NCI-H69 (cell line): Measurements from ENCODE around the gene ZNF473.

Experiments
- DNase-seq: peaks from one replicate; lab custom pipeline; 2025; lab: John Stamatoyannopoulos, UW

Gene ZNF473

GRCh38 chr19:50025794-50026549, at the start of gene ZNF473:
ZNF473 (plus strand) TSS chr19:50026005; CDS start chr19:50031083, 5,078 bp downstream.
- peak; percentile 98 for DNase-seq

DNA sequence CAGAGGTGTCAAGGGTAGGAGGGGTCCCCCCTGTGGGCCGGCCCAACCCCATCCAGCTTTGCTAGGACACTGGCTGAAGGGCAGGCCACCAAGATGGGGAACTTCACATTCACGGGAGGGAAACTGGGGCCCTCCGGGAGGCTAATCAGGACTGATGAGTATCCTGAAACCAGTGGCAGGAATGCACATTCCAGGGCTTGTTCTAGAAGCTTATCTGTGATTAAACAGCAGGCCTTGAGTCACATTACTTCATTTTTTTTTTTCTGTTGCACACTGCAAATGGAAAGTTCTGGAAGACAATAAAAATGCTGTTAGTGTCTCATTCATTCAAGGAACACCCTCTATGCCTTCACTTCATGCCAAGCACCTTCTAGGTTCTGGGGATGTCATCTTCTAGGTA, 49.3 kb upstream of the ZNF473 start:
- no peak for DNase-seq

DNA sequence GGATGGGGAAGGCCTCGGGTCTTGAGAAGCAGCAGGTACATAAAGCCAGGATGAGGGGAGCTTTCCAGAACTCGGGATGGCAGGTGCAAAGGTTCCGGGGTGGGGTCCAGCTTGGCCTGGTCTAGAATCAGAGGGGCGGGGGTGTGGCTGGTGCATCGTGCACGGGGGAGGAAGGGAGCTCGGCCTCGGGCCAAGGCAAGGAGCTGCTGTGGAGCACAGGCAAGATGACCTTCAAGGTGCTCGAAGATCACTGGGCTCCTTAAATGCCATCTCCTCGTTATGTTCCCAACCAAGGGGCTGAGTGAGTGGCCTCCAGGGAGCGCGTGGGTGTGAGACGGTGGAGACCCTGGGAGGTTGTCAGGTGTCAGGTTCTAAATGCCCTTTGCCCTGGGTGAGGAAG, 48.7 kb upstream of the ZNF473 start:
- DNase-seq: no peak

DNA sequence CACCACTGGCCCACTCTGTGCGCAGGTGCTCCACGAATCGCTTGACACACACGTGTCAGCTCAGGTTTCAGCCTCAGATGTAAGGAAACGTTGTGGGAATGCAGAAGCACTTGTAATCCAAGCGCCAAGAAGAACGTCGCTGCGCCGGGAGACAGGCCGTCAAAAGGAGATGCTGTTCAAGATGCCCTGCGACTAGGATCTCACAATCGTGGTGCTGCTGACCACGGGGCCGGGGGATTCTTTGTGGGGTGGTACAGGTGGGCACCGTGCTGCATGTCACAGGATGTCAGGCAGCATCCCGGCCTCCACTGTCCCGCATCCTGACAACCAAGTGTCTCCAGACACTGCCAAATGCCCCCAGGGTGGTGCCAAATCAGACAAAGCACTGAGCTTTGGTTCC, 47.9 kb upstream of the ZNF473 start:
- DNase-seq: no peak

- DNase-seq: no peak
These were observed 47.5 kb upstream of the ZNF473 start for GRCh38 chr19:49978324-49978723.

DNA sequence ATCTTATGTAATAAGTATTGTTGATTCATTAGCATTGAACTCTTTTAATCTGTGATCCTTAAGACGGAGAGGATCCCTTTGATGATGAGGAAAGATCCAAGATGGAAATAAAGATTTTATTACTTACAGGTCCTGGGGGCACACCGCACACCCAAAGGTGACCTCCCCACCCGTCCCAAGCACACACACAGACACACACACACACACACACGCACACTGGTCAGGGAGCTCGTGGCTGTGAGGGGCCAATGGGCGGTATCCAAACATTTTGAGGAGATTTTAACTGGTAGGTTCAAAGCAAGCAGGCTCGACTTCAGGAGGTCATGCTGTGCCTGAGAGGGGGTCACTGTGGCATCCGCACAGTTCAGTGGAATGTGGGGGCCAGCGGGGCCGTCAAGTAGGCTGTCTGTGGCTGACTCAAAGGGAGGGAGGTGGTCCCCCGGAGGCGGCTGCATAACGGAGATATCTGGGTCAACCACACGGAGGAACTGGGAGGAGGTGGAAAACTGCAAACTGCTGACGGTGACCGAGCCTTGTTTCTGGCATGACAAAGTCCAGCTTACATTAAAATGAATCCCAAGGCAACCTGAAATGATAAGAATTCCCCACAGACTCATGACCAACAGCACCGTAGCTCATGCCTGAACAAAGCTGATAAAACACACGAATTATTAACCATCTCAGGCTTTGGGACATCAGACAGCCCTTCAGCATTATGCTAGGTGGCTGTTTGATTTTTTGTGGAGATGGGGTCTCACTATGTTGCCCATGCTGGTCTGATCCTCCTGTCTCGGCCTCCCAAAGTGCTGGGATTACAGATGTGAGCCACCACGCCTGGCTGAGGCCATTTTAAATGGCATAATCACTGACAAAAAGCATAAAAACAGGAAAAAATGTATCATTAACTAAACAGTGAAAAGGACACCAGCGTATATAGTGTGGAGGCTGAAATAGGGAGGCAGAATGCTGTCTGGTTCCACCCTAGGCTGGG, 43.9 kb upstream of the ZNF473 start:
- no peak for DNase-seq

- peak; percentile 77 for DNase-seq
These were observed 42.1 kb upstream of the ZNF473 start for GRCh38 chr19:49983645-49984229.

DNA sequence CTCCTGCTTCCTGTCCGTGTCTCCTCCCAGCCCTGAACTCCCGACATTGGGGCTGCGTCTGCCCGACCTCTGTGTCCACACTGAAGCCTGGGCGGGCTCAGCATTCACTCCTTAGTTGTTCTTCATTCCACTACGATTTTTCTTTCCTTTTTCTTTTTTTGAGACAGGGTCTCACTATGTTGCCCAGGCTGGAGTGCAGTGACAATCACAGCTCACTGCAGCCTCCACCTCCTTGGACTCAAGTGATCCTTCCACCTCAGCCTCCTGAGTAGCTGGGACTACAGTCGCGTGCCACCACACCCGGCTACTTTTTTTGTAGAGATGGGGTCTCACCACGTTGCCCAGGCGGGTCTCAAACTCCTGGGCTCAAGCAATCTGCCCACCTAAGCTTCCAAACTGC, 41.3 kb upstream of the ZNF473 start:
- no peak for DNase-seq

- no peak for DNase-seq
These were observed 39.9 kb upstream of the ZNF473 start for GRCh38 chr19:49985871-49986270.

GRCh38 chr19:49986354-49986753, 39.5 kb upstream of the ZNF473 start:
- no peak for DNase-seq

DNA sequence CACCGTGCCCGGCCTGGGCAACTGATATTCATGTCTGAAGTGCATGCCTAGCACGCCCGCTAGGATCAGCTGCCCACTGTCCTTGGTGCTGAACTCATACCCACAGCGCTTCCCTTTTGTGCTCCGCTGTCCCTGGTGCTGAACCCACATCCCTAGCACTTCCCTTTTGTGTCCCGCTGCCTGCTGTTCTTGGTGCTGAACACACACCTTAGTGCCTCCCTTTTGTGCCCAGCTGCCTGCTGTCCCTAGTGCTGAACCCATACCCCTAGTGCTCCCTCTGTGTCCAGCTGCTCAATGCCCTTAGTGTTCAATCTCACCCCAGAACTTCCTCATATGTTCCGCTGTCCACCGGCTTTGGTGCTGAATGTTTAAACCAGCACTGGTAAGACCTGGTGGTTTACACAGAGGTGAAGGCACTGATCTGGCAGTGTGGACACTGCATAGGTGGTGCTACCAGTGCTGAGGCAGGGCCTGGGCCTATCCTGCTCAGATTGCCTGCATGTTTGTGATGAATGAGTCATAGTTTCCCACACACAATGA, 38.6 kb upstream of the ZNF473 start:
- DNase-seq: no peak

DNA sequence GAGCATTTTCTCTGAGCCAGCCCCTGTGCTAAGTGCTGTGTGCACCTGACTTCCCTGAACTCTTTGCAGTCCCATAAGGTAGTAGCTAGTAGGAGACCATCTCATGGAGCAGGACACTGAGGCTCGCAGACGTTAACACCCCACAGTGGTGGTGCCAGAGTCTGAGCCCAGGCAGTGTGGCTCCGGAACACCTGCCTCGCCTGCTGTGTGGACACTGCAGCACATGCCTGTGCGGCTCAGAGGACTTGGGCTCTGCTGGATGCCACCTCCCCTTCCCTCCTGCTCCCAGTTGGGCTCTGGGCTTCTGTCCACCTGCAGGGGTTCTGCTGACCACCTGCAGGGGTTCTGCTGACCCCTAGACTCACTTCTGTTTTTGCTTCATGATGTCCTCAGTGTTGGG, 37.8 kb upstream of the ZNF473 start:
- no peak for DNase-seq

GRCh38 chr19:49988433-49988832, 37.4 kb upstream of the ZNF473 start:
- no peak for DNase-seq

GRCh38 chr19:49997709-49998108, 28.1 kb upstream of the ZNF473 start:
- DNase-seq: peak; percentile 42

- DNase-seq: peak; percentile 51
These were observed 26.3 kb upstream of the ZNF473 start for GRCh38 chr19:49999371-50000010.

GRCh38 chr19:50000038-50000840, 25.6 kb upstream of the ZNF473 start:
- no peak for DNase-seq

- no peak for DNase-seq
These were observed 24.8 kb upstream of the ZNF473 start for GRCh38 chr19:50000841-50001557.

- DNase-seq: no peak
These were observed 24.0 kb upstream of the ZNF473 start for GRCh38 chr19:50001775-50002174.

DNA sequence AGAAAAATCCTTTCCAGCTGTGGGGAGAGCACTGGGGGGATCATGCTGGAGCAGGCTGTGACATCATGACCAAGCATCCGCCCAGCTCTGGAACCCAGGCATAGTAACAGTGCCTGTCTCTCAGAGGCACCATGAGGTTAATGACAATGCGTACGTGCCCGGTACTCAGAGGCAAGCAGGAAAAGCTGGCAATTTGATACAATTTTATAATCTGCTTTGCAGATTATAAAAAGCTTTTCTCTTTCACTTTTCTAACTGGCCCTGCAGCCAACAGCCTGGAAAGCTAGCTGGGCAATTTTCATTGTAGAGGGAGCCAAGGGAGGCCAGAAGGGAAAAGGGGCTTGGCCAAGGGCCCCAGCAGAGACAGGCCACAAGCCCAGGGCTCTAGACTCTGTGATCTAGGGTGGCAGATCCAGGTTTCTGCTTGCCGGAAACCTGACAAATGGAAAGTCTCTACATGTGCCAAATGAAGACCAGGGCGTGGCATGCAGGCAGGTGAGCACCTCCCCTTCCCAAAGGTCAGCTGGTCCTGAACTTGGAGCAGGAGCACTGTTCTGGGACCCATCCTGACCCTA, 23.3 kb upstream of the ZNF473 start:
- no peak for DNase-seq

DNA sequence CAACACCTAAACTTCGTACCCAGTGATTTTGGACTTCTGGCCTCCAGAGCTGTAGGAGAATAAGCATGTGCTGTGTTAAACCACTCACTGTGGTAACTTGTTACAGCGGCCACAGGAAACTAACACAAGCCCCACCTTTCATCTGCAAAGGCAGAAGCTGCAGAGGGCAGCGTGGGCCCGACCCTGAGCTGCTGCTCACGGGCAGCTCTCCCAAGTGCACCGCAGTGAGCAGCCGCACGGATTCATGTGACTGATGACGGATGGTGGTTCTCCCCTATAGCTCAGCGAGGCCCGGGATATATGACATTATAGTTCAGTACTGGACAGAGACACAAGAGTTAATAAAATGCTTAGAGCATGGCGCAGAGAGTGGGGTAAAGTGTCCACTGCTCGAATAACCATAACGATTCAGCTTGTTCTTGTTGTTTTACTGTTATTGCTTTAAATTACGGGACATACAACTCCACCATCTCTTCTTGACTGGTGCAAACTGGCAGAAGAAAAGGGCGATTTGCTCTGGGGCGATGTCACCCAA, 22.5 kb upstream of the ZNF473 start:
- no peak for DNase-seq
